ENCODE measurements around the gene DKK3. TPM values are rescaled to one million over a fixed set of nuclear protein-coding genes. Genes with fewer than 3 reads are reported as not detected.

DKK3 gene
- total and polyA plus RNA-seq, 2 experiments from 2014 or later: 16.8 to 31.1 TPM

DNA sequence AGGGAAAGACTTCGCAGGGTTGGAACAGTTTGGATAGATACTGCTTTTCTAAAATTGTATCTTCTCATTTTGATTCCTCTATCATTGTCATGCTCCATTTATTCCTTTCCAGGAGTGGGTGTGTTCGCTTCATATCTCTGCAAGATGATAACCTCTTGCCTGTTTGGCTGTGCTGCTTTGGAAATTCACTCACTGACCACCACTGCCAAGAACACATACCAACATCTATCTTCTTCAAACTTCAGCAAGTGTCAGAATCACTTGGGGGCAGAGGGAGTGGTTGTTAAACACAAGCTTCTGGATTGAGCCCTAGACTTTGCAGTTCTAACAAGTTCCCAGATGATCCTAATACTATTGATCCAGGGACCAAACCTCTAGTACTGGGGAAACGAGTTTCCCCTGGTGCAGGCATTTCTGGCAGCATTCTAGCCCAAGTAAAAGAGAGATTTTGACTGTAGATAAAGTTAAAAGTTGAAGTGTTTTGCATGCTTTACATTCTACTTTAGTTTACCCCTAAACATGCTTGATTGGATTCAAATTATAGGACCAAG is 11.5 kb upstream of the DKK3 start (continued):
- TF ChIP-seq CTCF (conservative IDR thresholded peaks at IDR 0.05; ENCODE audit: low read depth in 2 of 2): no peak
- no peak for TF ChIP-seq CREB1 (CRISPR knock-in tag; IDR thresholded peaks at IDR 0.05; ENCODE audit: low read depth)
- no peak for TF ChIP-seq REST (IDR thresholded peaks at IDR 0.05; ENCODE audit: unreplicated experiment)
- no peak for TF ChIP-seq POLR2AphosphoS5 (IDR thresholded peaks at IDR 0.05; ENCODE audit: low read depth)
- no peak for TF ChIP-seq EZH2phosphoT487 (IDR thresholded peaks at IDR 0.05; ENCODE audit: unreplicated experiment)
- TF ChIP-seq STAT1 (IDR thresholded peaks at IDR 0.05; ENCODE audit: unreplicated experiment): no peak

GRCh38 chr11:12019337-12019736 is 10.9 kb upstream of the DKK3 start:
- ATAC-seq (peak; percentile 43; the same call in 2 of the 3 replicates), DNase-seq (ENCODE audit: low spot score) (no peak)
- H3K27me3 Mint-ChIP-seq (ENCODE audit: insufficient read depth, low read depth, poor library complexity): peaks cover 2% of the 10 kb centered on the region
- H3K4me3 Mint-ChIP-seq: no peak overlapping the region
- Histone ChIP-seq H3K36me3 (ENCODE audit: insufficient read depth) (no peaks in the 10 kb centered on the region), H3K4me2 (no peak overlapping the region), H3K4me1 (ENCODE audit: insufficient read depth) (no peaks in the 10 kb centered on the region), H3K4me3 (no peak overlapping the region), H3F3A (replicated peaks; ENCODE audit: low read depth) (no peaks in the 10 kb centered on the region), H2AFZ (peak overlapping the region; percentile 32; the same call in 1 of the 2 replicates), H3K79me2 (replicated peaks; ENCODE audit: insufficient read depth) (no peaks in the 10 kb centered on the region), H3K9me2 (ENCODE audit: insufficient read depth) (no peaks in the 10 kb centered on the region; the same call in 1 of the 2 replicates), H3K27me3 (ENCODE audit: insufficient read depth) (no peaks in the 10 kb centered on the region), H3K27ac (ENCODE audit: low read depth) (no peak overlapping the region), H4K20me1 (replicated peaks; ENCODE audit: insufficient read depth) (no peaks in the 10 kb centered on the region)
- peaks cover 12% of the 10 kb centered on the region; the same call in 2 of the 3 replicates for H3K36me3 Mint-ChIP-seq (ENCODE audit: low read depth)
- H3K4me1 Mint-ChIP-seq: no peaks in the 10 kb centered on the region
- H3K27ac Mint-ChIP-seq: no peak overlapping the region
- H3K9me3 Mint-ChIP-seq: peaks cover 18% of the 10 kb centered on the region
- TF ChIP-seq ZNF331 (CRISPR knock-in tag; IDR thresholded peaks at IDR 0.05; ENCODE audit: low read depth): no peak
- TF ChIP-seq EZH2phosphoT487 (IDR thresholded peaks at IDR 0.05; ENCODE audit: unreplicated experiment): no peak
- TF ChIP-seq ETS1 (IDR thresholded peaks at IDR 0.05): no peak
- TF ChIP-seq EZH2 (IDR thresholded peaks at IDR 0.05; ENCODE audit: low read depth, unreplicated experiment): no peak
- TF ChIP-seq NANOG (IDR thresholded peaks at IDR 0.05; ENCODE audit: borderline replicate concordance): no peak
- no peak for TF ChIP-seq JUNB (IDR thresholded peaks at IDR 0.05; ENCODE audit: unreplicated experiment)
- TF ChIP-seq ZNF462 (CRISPR knock-in tag; IDR thresholded peaks at IDR 0.05): no peak
- TF ChIP-seq POLR2AphosphoS5 (IDR thresholded peaks at IDR 0.05; ENCODE audit: low read depth): no peak
- no peak for TF ChIP-seq CREB1 (CRISPR knock-in tag; IDR thresholded peaks at IDR 0.05; ENCODE audit: low read depth)
